HUDEP-2 (cell line): ENCODE results near the gene CDC14B.
"Not testable (repeated sequence)": the region's sequence is repeated elsewhere in the genome, so short reads cannot be mapped to it uniquely, and the experiment has no call there.

ENCODE experiments used
- DNase-seq, 76 experiments: peaks; one replicate each; lab custom pipeline; 2025; ENCODE audit not compliant: unreplicated experiment in 76 of 76; lab: John Stamatoyannopoulos, UW

CDC14B gene

GRCh38 chr9:96553070-96553469, 66.6 kb downstream of the CDC14B start:
- DNase-seq = no peak

- DNase-seq = no peak
These were observed 68.2 kb downstream of the CDC14B start for GRCh38 chr9:96551403-96551802.

DNA sequence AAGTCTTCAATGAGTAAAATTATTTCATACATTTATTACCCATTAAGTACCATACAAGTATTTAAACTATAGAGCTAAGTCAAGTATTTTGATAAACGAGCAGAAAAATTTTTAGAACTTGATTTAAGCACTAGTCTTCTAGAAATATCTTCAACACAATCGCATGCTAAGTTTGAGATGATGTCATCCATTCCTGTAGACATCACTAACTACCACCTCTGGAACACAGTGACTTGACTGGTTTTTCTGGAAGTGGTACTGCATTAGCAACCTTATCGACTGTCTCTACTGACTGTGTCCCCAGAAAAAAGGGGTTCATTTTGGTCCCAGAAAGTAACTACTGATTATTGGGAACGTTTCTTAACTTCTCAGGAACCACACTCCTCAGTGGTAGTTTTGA, 69.0 kb downstream of the CDC14B start:
- DNase-seq = no peak

DNA sequence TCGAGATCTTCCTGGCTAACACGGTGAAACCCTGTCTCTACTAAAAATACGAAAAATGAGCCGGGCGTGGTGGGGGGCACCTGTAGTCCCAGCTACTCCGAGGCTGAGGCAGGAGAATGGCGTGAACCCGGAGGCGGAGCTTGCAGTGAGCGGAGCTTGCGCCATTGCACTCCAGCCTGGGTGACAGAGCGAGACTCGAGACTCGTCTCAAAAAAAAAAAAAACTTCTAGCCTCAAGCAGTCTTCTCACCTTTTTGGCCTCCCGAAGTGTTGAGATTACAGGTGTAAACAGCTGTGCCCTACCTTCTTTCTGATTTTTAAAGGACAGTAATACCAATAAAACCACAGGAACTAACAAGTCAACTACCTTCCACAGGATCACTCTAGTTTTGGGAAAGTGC, 76.5 kb downstream of the CDC14B start:
- DNase-seq = not testable (repeated sequence)

- DNase-seq = no peak
These were observed 79.5 kb downstream of the CDC14B start for GRCh38 chr9:96540106-96540505.

GRCh38 chr9:96532173-96532572, 87.5 kb downstream of the CDC14B start:
- no peak for DNase-seq

DNA sequence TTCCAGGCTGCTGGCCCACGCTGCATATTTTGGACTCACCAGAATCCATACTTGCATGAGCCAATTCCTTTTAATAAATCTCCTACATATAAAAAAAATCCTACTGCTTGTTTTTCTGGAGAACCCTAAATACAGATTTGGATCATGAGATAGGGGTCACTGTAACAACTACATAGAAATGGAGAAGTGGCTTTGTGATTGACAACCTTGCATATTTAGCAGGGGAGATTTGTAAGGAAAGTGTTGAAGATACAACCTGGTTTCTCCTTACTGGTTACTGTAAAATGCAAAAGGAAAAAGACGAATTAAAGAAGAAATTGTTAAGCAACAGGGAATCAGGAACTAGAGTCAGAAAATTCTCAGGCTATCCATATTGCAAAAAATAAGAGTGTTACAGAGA, 94.9 kb downstream of the CDC14B start:
- no peak for DNase-seq

DNA sequence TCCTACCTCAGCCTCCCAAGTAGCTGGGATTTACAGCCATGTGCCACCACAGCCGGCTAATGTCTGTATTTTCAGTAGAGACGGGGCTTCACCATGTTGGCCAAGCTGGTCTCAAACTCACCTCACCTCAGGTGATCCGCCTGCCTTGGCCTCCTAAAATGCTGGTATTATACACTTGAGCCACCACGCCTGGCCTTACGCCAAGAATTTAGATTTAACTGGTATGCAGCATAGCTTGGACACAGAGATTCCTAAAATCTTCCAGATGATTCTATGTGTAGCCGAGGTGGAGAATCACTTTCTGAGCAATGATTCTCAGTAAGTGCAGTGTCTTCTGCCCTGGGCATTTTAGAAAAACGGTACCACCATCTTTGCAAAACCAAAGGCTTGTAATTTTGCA, 95.6 kb downstream of the CDC14B start:
- no peak for DNase-seq

DNA sequence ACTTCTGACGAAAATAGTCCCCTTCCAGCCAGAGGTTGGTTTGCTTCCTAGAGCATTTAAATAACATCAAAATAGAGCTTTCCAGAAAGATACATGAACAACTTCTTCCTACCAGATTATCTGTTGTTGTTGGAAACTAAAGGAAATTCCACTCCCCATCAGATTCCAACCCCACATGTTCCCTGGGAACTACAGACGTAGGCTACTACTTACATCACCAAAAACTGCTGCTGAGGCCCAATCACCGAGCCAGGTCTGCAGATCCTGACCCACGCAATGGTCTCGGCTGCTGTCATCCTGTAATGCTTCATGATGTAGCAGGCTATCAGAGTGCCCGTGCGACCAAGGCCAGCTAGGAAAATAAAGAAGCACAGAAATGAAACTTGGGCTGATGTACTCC, 96.3 kb downstream of the CDC14B start:
- DNase-seq = no peak

DNA sequence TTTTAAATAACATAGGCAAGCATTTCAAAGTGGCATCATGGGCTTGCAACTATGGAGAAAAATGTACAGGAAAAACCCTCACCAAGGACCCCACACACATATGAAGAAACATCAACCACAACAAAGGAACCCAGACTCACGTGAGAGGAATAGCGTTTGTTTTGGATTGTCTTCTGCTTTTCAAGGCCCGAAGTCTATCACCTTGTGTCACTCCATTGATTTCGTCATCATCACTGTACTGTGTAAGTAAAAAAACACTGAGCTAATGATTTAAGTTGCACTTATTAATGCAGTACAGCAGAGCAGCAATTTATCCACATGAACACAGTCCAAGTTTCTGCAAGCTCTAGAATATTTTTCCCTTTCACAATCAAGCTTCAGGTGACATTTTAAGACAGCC, 97.3 kb downstream of the CDC14B start:
- DNase-seq = no peak

GRCh38 chr9:96519787-96520186, 99.9 kb downstream of the CDC14B start:
- no peak for DNase-seq

GRCh38 chr9:96519095-96519494, 100.5 kb downstream of the CDC14B start:
- DNase-seq = no peak

- DNase-seq = no peak
These were observed 103.8 kb downstream of the CDC14B start for GRCh38 chr9:96515621-96516470.

- DNase-seq = no peak
These were observed 104.9 kb downstream of the CDC14B start for GRCh38 chr9:96514800-96515158.

- no peak for DNase-seq
These were observed 105.4 kb downstream of the CDC14B start for GRCh38 chr9:96514108-96514799.

DNA sequence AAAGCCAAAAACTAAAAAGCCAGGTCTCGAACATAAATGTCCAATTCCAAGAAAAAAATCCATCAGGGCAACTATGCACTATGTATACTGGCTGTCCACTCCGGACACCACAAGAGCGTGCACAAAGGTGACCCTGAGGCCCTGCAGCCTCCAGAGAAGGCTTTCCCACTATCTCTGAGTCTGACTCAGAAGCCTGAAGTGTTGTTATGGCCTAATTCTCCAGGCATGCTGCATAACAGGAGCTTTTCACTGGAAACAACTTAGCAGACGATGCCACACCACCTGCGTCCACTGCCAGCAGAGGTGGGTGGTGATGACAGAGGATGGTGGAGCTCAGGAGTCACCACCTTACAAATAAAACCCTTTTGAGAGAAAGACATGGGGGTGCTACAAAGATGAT, 106.0 kb downstream of the CDC14B start:
- DNase-seq = no peak

GRCh38 chr9:96512240-96512639, 107.4 kb downstream of the CDC14B start:
- DNase-seq = no peak

DNA sequence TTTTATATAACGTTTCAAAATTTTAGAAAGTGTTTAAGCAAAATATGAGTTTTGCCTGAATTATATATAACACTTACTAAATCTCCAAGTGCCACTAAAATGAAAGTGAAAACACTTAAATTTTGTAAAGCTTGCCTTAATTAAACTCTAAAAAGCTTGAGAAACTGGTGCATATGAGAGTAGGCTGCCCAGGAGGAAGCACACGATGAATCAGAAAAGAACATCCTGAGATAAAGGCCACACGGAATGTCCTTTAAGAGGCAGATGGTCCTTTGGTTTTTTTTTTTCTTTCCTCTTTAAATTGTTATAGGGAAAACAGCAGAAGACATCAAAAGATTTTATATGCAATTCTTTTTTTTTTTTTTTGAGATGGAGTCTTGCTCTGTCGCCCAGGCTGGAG, 109.4 kb downstream of the CDC14B start:
- DNase-seq = no peak

GRCh38 chr9:96509848-96510247, 109.8 kb downstream of the CDC14B start:
- DNase-seq = no peak

GRCh38 chr9:96509026-96509425, 110.6 kb downstream of the CDC14B start:
- DNase-seq = no peak

GRCh38 chr9:96508227-96508940, 111.3 kb downstream of the CDC14B start:
- no peak for DNase-seq
